Measurements from ENCODE around the gene TLL1. TPM values are rescaled to one million over a fixed set of nuclear protein-coding genes. Genes with fewer than 3 reads are reported as not detected.

Gene TLL1
- polyA plus RNA-seq, 3 donors, result not detected

DNA sequence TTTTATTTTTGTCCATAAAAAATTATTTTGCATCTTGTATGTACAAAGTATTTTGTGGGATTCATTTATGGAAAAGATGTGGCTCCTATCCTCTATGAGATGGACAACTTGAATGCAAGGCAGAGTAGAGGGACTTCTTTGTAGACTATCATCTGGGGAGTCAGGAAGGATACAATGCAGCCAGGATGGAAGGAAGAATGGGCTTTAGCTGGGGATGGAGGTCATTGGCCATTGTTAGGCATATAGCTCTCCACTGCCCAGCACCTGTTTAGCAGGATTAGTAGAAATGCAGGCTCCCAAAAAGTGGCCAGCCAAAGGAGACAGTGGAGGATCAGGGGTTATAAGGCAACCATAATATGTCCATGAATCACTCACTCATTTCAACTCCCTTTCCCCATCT, 5.1 kb upstream of the TLL1 start:
- H2AFZ ChIP-seq (ENCODE audit: insufficient read depth, low read depth, low read length, poor library complexity, severe bottlenecking), result no peak overlapping the region
- no peak overlapping the region for H3K27ac ChIP-seq (ENCODE audit: low read depth in 1 of 2, low read length in 2 of 2)
- peaks cover 0 to 6% of the 10 kb centered on the region in 2 donors for H3K9me3 ChIP-seq (replicated peaks in 1 of 2; ENCODE audit: control insufficient read depth in 1 of 2, insufficient read depth in 1 of 2, low read length in 2 of 2)
- peaks cover 20% of the 10 kb centered on the region in 2 donors for H3K27me3 ChIP-seq (ENCODE audit: control insufficient read depth in 2 of 2, insufficient read depth in 2 of 2, low read length in 2 of 2)
- no peaks in the 10 kb centered on the region for H4K20me1 ChIP-seq (ENCODE audit: insufficient read depth, low read length)
- DNase-seq, result no peak
- no peaks in the 10 kb centered on the region for H3K4me1 ChIP-seq (ENCODE audit: control insufficient read depth in 1 of 2, insufficient read depth in 2 of 2, low read length in 2 of 2)
- H3K36me3 ChIP-seq (replicated peaks in 1 of 2; ENCODE audit: control insufficient read depth in 1 of 2, insufficient read depth in 2 of 2, low read length in 2 of 2), result no peaks in the 10 kb centered on the region
- TF ChIP-seq CTCF (IDR thresholded peaks at IDR 0.05), result no peak
- H3K4me3 ChIP-seq (replicated peaks in 1 of 3; ENCODE audit: low read depth in 2 of 3, low read length in 3 of 3), result no peak overlapping the region
- no peak overlapping the region for H3K4me3 Mint-ChIP-seq
- peaks cover 23 to 29% (median 25%) of the 10 kb centered on the region in 3 donors for H3K27me3 Mint-ChIP-seq (ENCODE audit: low read depth in 3 of 3)
- intact Hi-C loops (cut with micrococcal nuclease), result no loop called here
- peaks cover 0 to under 1% of the 10 kb centered on the region in 2 donors for H3K36me3 Mint-ChIP-seq
- no peaks in the 10 kb centered on the region for H3K4me1 Mint-ChIP-seq
- no peaks in the 10 kb centered on the region for H3K79me2 ChIP-seq (ENCODE audit: insufficient read depth, low read length)
- no peak overlapping the region for H3K4me2 ChIP-seq (replicated peaks; ENCODE audit: extremely low read depth, low read length, poor library complexity, severe bottlenecking)
- H3K9me3 Mint-ChIP-seq, result peaks cover 0 to 2% (median 0%) of the 10 kb centered on the region in 7 donors
- no peak overlapping the region for H3K9ac ChIP-seq (ENCODE audit: insufficient read depth, low read length, poor library complexity, severe bottlenecking)
- no peak overlapping the region for H3K27ac Mint-ChIP-seq

DNA sequence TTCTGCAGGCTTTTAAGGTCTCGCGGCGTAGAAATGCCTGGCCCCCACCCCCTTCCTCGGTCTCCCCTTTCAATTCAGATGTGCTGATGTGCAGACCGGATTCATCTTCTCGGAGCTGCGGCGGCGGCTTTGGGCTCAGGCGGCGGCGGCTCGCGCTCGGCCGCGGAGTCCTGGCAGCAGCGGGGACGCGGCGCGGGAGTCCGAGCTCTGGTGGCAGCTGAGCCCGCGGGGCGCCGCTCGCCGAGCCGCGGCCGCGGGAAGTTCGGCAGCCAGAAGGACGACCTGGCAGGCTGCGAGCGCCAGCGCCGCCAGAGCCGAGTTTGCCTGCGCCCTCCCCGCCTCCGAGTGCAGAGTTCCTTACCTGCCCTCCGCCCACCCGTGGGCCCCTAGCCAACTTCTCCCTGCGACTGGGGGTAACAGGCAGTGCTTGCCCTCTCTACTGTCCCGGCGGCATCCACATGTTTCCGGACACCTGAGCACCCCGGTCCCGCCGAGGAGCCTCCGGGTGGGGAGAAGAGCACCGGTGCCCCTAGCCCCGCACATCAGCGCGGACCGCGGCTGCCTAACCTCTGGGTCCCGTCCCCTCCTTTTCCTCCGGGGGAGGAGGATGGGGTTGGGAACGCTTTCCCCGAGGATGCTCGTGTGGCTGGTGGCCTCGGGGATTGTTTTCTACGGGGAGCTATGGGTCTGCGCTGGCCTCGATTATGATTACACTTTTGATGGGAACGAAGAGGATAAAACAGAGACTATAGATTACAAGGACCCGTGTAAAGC, 448 bp downstream of the TLL1 start:
- Histone ChIP-seq H3K27me3 (ENCODE audit: control insufficient read depth in 2 of 2, insufficient read depth in 2 of 2, low read length in 2 of 2) (peaks cover 51 to 52% of the 10 kb centered on the region in 2 donors), H3K4me2 (replicated peaks; ENCODE audit: extremely low read depth, low read length, poor library complexity, severe bottlenecking) (peak overlapping the region; percentile 12), H2AFZ (ENCODE audit: insufficient read depth, low read depth, low read length, poor library complexity, severe bottlenecking) (no peak overlapping the region), H3K79me2 (ENCODE audit: insufficient read depth, low read length) (no peaks in the 10 kb centered on the region), H4K20me1 (ENCODE audit: insufficient read depth, low read length) (no peaks in the 10 kb centered on the region), H3K9me3 (replicated peaks in 1 of 2; ENCODE audit: control insufficient read depth in 1 of 2, insufficient read depth in 1 of 2, low read length in 2 of 2) (peaks cover 0 to 27% of the 10 kb centered on the region in 2 donors), H3K4me3 (replicated peaks in 1 of 3; ENCODE audit: low read depth in 2 of 3, low read length in 3 of 3) (no peak overlapping the region), H3K27ac (ENCODE audit: low read depth in 1 of 2, low read length in 2 of 2) (no peak overlapping the region), H3K9ac (ENCODE audit: insufficient read depth, low read length, poor library complexity, severe bottlenecking) (no peak overlapping the region), H3K4me1 (ENCODE audit: control insufficient read depth in 1 of 2, insufficient read depth in 2 of 2, low read length in 2 of 2) (no peaks in the 10 kb centered on the region), H3K36me3 (replicated peaks in 1 of 2; ENCODE audit: control insufficient read depth in 1 of 2, insufficient read depth in 2 of 2, low read length in 2 of 2) (no peaks in the 10 kb centered on the region)
- Mint-ChIP-seq H3K27me3 (ENCODE audit: low read depth in 3 of 3) (peaks cover 43 to 56% (median 46%) of the 10 kb centered on the region in 3 donors), H3K36me3 (peaks cover 0 to 4% of the 10 kb centered on the region in 2 donors), H3K9me3 (peaks cover 0 to 6% (median 3%) of the 10 kb centered on the region in 7 donors), H3K4me1 (peaks cover 1% of the 10 kb centered on the region), H3K27ac (no peak overlapping the region), H3K4me3 (peak overlapping the region in 1 of 2 donors; percentile 71)
- WGBS (ENCODE audit: insufficient coverage), result under 1% methylated on average over 62 of the region's 70 CpGs
- no peak for TF ChIP-seq CTCF (IDR thresholded peaks at IDR 0.05)
- intact Hi-C loops (cut with micrococcal nuclease), result no loop called here
- DNase-seq, result no peak

Measured in CD14-positive monocyte (primary cell).